ENCODE data around the gene CTDSPL2. TPM values are rescaled to one million over a fixed set of nuclear protein-coding genes. Genes with fewer than 3 reads are reported as not detected.
A peak's percentile ranks its signal among the peaks of the same experiment; 100 is the strongest.
"Not testable (repeated sequence)": the region's sequence is repeated elsewhere in the genome, so short reads cannot be mapped to it uniquely, and the experiment has no call there.

The CTDSPL2 gene
- total and polyA plus RNA-seq, 2 donors (not counting 1 experiment from before 2014, with no cell fraction given) = 38.0 to 65.7 TPM

DNA sequence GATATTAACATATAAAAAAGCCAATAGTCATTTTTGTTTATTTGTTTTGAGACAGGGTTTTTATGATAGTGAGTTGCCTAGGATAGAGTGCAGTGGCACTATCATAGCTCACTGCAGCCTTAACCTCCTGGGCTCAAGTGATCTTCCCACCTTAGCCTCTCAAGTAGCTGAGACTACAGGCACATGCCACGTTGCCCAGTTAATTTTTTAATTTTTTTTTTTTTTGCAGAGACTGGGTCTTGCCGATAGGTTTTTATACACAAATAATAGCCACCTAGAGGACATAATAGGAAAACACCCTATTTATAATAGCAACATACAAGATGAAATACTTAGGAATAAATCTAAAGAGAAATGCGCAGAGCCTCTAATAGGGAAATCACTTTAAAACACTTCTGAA is 122.8 kb downstream of the CTDSPL2 start:
- Histone ChIP-seq H3K79me2 (ENCODE audit: control insufficient read depth, insufficient read depth, low read length) (peaks cover 43% of the 10 kb centered on the region), H3K4me3 (replicated peaks in 1 of 4; ENCODE audit: control extremely low read depth in 1 of 4, insufficient read depth in 1 of 4, low read depth in 3 of 4, low read length in 4 of 4) (no peak overlapping the region)
- TF ChIP-seq, protein P1, sequence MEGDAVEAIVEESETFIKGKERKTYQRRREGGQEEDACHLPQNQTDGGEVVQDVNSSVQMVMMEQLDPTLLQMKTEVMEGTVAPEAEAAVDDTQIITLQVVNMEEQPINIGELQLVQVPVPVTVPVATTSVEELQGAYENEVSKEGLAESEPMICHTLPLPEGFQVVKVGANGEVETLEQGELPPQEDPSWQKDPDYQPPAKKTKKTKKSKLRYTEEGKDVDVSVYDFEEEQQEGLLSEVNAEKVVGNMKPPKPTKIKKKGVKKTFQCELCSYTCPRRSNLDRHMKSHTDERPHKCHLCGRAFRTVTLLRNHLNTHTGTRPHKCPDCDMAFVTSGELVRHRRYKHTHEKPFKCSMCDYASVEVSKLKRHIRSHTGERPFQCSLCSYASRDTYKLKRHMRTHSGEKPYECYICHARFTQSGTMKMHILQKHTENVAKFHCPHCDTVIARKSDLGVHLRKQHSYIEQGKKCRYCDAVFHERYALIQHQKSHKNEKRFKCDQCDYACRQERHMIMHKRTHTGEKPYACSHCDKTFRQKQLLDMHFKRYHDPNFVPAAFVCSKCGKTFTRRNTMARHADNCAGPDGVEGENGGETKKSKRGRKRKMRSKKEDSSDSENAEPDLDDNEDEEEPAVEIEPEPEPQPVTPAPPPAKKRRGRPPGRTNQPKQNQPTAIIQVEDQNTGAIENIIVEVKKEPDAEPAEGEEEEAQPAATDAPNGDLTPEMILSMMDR (conservative IDR thresholded peaks at IDR 0.05 in 1 of 2, IDR thresholded peaks at IDR 0.05 in 1 of 2; ENCODE audit: low read depth in 1 of 2, low read length in 2 of 2) = peak; percentile 15 to 26
- TF ChIP-seq EZH2 (IDR thresholded peaks at IDR 0.05; ENCODE audit: low read length, missing control alignments) = no peak

DNA sequence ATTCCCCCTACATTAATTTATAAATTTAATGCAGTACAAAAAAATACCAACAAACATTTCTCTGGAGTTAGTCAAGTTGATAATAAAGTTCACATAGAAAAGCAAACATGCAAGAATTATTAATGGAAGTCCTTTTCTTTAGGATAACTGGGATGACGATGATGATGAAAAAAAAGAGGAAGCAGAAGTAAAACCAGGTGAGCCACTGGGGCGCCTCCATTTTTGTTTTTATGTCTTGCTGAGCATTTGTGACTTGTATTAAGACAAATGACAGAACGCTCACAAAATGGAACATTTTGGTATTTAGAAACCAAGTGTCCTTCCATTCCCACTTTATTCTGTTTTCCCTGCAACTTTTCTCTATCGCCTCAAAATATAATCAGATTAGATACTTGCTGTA is 123.3 kb downstream of the CTDSPL2 start:
- Histone ChIP-seq H3K4me3 (replicated peaks in 1 of 4; ENCODE audit: control extremely low read depth in 1 of 4, insufficient read depth in 1 of 4, low read depth in 3 of 4, low read length in 4 of 4) (no peak overlapping the region), H3K27ac (ENCODE audit: insufficient read depth, low read length) (no peak overlapping the region), H3K36me3 (ENCODE audit: control insufficient read depth, insufficient read depth, low read length) (peaks cover 8% of the 10 kb centered on the region), H3K9me3 (ENCODE audit: control insufficient read depth, insufficient read depth, low read depth, low read length) (no peaks in the 10 kb centered on the region), H4K20me1 (ENCODE audit: control insufficient read depth, extremely low read depth, insufficient read depth, low read length) (no peaks in the 10 kb centered on the region), H3K79me2 (ENCODE audit: control insufficient read depth, insufficient read depth, low read length) (peaks cover 39% of the 10 kb centered on the region), H3K9ac (ENCODE audit: insufficient read depth, low read length) (no peak overlapping the region), H3K4me2 (ENCODE audit: extremely low read depth, insufficient read depth, low read length) (no peak overlapping the region), H3K27me3 (ENCODE audit: control insufficient read depth, insufficient read depth, low read length) (no peaks in the 10 kb centered on the region), H3K4me1 (ENCODE audit: control insufficient read depth, extremely low read depth, insufficient read depth, low read length) (peaks cover 8% of the 10 kb centered on the region), H2AFZ (ENCODE audit: low read length) (no peak overlapping the region)
- DNase-seq (ENCODE audit: low read depth in 2 of 2) = no peak
- TF ChIP-seq, protein P1 (conservative IDR thresholded peaks at IDR 0.05 in 1 of 2, IDR thresholded peaks at IDR 0.05 in 1 of 2; ENCODE audit: low read depth in 1 of 2, low read length in 2 of 2) = no peak
- no peak for TF ChIP-seq EZH2 (IDR thresholded peaks at IDR 0.05; ENCODE audit: low read length, missing control alignments)

More for the DNA sequence above, 122.8 kb downstream of the CTDSPL2 start:
- no peaks in the 10 kb centered on the region for H4K20me1 ChIP-seq (ENCODE audit: control insufficient read depth, extremely low read depth, insufficient read depth, low read length)
- peaks cover 9% of the 10 kb centered on the region for H3K4me1 ChIP-seq (ENCODE audit: control insufficient read depth, extremely low read depth, insufficient read depth, low read length)
- H3K36me3 ChIP-seq (ENCODE audit: control insufficient read depth, insufficient read depth, low read length) = peaks cover 7% of the 10 kb centered on the region
- no peak overlapping the region for H2AFZ ChIP-seq (ENCODE audit: low read length)
- no peaks in the 10 kb centered on the region for H3K9me3 ChIP-seq (ENCODE audit: control insufficient read depth, insufficient read depth, low read depth, low read length)
- H3K27me3 ChIP-seq (ENCODE audit: control insufficient read depth, insufficient read depth, low read length) = no peaks in the 10 kb centered on the region
- H3K27ac ChIP-seq (ENCODE audit: insufficient read depth, low read length) = no peak overlapping the region
- H3K4me2 ChIP-seq (ENCODE audit: extremely low read depth, insufficient read depth, low read length) = no peak overlapping the region
- peak; percentile 56 to 62 for DNase-seq (ENCODE audit: low read depth in 2 of 2)
- H3K9ac ChIP-seq (ENCODE audit: insufficient read depth, low read length) = no peak overlapping the region

DNA sequence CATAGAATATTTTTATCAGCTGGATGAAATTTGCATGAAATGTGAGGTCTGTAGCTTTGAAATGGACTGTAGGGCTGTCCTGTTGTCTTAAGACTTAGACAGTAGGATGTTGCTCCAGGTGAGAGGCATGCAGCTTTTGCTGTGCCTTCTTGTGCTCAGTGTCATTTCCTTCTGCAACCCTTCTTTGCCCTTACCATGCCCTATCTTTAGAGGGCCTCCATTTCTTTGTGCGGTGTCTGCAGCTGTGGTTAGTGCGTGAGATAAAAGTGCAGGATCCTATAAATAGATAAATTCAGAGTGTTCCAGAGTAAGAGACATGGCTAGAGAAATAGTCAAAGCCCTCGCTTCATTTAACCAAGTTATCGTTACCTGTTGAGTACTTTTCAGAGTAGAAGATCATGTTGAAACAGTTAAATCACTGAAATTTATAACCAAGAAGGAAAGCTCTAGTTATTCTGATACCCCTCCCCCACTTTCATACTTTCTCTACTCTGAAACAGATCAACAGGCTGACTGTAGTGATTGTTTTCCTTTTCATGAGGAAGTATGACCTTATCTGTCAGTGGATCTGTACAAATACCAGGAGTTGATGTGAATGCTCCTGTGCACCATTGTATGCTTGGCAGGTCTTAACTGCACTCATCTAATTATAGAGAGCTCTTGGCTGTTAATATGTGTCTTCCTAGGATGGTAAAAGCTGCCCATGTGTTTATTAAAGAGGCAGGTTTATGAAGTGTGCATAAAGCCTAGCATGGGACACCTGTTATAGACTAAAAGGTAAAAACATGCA is 127.7 kb downstream of the CTDSPL2 start:
- Histone ChIP-seq H3K4me3 (replicated peaks in 1 of 4; ENCODE audit: control extremely low read depth in 1 of 4, insufficient read depth in 1 of 4, low read depth in 3 of 4, low read length in 4 of 4) (no peak overlapping the region), H3K9me3 (ENCODE audit: control insufficient read depth, insufficient read depth, low read depth, low read length) (no peaks in the 10 kb centered on the region), H3K9ac (ENCODE audit: insufficient read depth, low read length) (no peak overlapping the region), H4K20me1 (ENCODE audit: control insufficient read depth, extremely low read depth, insufficient read depth, low read length) (no peaks in the 10 kb centered on the region), H3K4me2 (ENCODE audit: extremely low read depth, insufficient read depth, low read length) (no peak overlapping the region), H3K4me1 (ENCODE audit: control insufficient read depth, extremely low read depth, insufficient read depth, low read length) (no peaks in the 10 kb centered on the region), H3K79me2 (ENCODE audit: control insufficient read depth, insufficient read depth, low read length) (peaks cover 4% of the 10 kb centered on the region), H3K27ac (ENCODE audit: insufficient read depth, low read length) (no peak overlapping the region), H2AFZ (ENCODE audit: low read length) (no peak overlapping the region), H3K36me3 (ENCODE audit: control insufficient read depth, insufficient read depth, low read length) (peaks cover 15% of the 10 kb centered on the region), H3K27me3 (ENCODE audit: control insufficient read depth, insufficient read depth, low read length) (no peaks in the 10 kb centered on the region)
- no peak for DNase-seq (ENCODE audit: low read depth in 2 of 2)
- no peak for TF ChIP-seq EZH2 (IDR thresholded peaks at IDR 0.05; ENCODE audit: low read length, missing control alignments)
- TF ChIP-seq, protein P1 (conservative IDR thresholded peaks at IDR 0.05 in 1 of 2, IDR thresholded peaks at IDR 0.05 in 1 of 2; ENCODE audit: low read depth in 1 of 2, low read length in 2 of 2) = no peak

DNA sequence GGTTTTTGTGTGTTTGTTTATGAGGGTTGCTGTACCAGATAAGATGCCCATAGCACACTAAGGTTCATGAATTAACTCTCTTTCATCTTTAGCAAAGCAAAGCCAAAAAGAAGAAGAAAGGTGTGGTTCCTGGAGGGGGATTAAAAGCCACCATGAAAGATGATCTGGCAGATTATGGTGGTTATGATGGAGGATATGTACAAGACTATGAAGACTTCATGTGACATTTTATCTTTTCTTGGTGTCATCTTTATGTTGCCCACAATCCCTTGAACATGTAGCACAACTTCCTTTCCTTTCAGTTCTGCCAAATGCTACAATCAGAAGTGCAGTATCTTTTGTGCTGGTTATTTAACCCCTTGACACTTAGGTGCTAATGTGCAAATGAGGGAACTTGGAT is 133.5 kb downstream of the CTDSPL2 start:
- not testable (repeated sequence) for H3K27me3 ChIP-seq (ENCODE audit: control insufficient read depth, insufficient read depth, low read length); H3K4me2 ChIP-seq (ENCODE audit: extremely low read depth, insufficient read depth, low read length); H3K9ac ChIP-seq (ENCODE audit: insufficient read depth, low read length); DNase-seq (ENCODE audit: low read depth in 2 of 2); H3K79me2 ChIP-seq (ENCODE audit: control insufficient read depth, insufficient read depth, low read length); H3K9me3 ChIP-seq (ENCODE audit: control insufficient read depth, insufficient read depth, low read depth, low read length); H4K20me1 ChIP-seq (ENCODE audit: control insufficient read depth, extremely low read depth, insufficient read depth, low read length); H3K4me1 ChIP-seq (ENCODE audit: control insufficient read depth, extremely low read depth, insufficient read depth, low read length); H2AFZ ChIP-seq (ENCODE audit: low read length); H3K27ac ChIP-seq (ENCODE audit: insufficient read depth, low read length); H3K4me3 ChIP-seq (replicated peaks in 1 of 4; ENCODE audit: control extremely low read depth in 1 of 4, insufficient read depth in 1 of 4, low read depth in 3 of 4, low read length in 4 of 4)
- peaks cover 18% of the 10 kb centered on the region for H3K36me3 ChIP-seq (ENCODE audit: control insufficient read depth, insufficient read depth, low read length)
